ENCODE results near the gene C5orf34. TPM values are rescaled to one million over a fixed set of nuclear protein-coding genes. Genes with fewer than 3 reads are reported as not detected.

C5orf34 gene
- total RNA-seq, 1 experiment from 2014 or later: 9.4 TPM

- no peaks in the 10 kb centered on the region for H3K27me3 Mint-ChIP-seq (ENCODE audit: low read depth)
- ChIA-PET CTCF (no interaction called here), POLR2A (no interaction called here)
- H3K4me3 Mint-ChIP-seq: no peak overlapping the region
- no peak for TF ChIP-seq ATF1 (CRISPR knock-in tag; IDR thresholded peaks at IDR 0.05)
- TF ChIP-seq STAT6 (CRISPR knock-in tag; conservative IDR thresholded peaks at IDR 0.05; ENCODE audit: low read depth): no peak
- no peak for TF ChIP-seq TEAD4 (CRISPR knock-in tag; IDR thresholded peaks at IDR 0.05)
- TF ChIP-seq GTF2I (CRISPR knock-in tag; conservative IDR thresholded peaks at IDR 0.05): no peak
- TF ChIP-seq, protein P1, sequence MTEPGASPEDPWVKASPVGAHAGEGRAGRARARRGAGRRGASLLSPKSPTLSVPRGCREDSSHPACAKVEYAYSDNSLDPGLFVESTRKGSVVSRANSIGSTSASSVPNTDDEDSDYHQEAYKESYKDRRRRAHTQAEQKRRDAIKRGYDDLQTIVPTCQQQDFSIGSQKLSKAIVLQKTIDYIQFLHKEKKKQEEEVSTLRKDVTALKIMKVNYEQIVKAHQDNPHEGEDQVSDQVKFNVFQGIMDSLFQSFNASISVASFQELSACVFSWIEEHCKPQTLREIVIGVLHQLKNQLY (CRISPR knock-in tag; IDR thresholded peaks at IDR 0.05): no peak
- no peak for TF ChIP-seq ZBTB21 (CRISPR knock-in tag; IDR thresholded peaks at IDR 0.05; ENCODE audit: borderline replicate concordance)
- no peak for TF ChIP-seq PRDM15 (CRISPR knock-in tag; IDR thresholded peaks at IDR 0.05)
- no peak for TF ChIP-seq SP1 (CRISPR knock-in tag; conservative IDR thresholded peaks at IDR 0.05)
- no peak for TF ChIP-seq FOXK1 (CRISPR knock-in tag; IDR thresholded peaks at IDR 0.05)
- no peak for TF ChIP-seq KAT7 (CRISPR knock-in tag; IDR thresholded peaks at IDR 0.05; ENCODE audit: borderline replicate concordance)
- no peak for TF ChIP-seq CTCF (IDR thresholded peaks at IDR 0.05)
- TF ChIP-seq MXD4 (CRISPR knock-in tag; IDR thresholded peaks at IDR 0.05; ENCODE audit: borderline replicate concordance): no peak
- no peak for TF ChIP-seq ZNF219 (CRISPR knock-in tag; IDR thresholded peaks at IDR 0.05; ENCODE audit: borderline replicate concordance)
- DNase-seq (ENCODE audit: low spot score): no peak
- peaks cover 10% of the 10 kb centered on the region for H3K36me3 Mint-ChIP-seq
- H3K27ac Mint-ChIP-seq: no peak overlapping the region
- no peak for ATAC-seq
- no peaks in the 10 kb centered on the region for H3K4me1 Mint-ChIP-seq
- no peaks in the 10 kb centered on the region for H3K9me3 Mint-ChIP-seq
These were observed 23.6 kb downstream of the C5orf34 start for GRCh38 chr5:43491326-43491725.

GRCh38 chr5:43486353-43486752 is 28.6 kb downstream of the C5orf34 start:
- Mint-ChIP-seq H3K4me1 (peaks cover 9% of the 10 kb centered on the region), H3K27ac (no peak overlapping the region), H3K9me3 (no peaks in the 10 kb centered on the region), H3K27me3 (ENCODE audit: low read depth) (no peaks in the 10 kb centered on the region), H3K36me3 (peaks cover 4% of the 10 kb centered on the region), H3K4me3 (no peak overlapping the region)
- DNase-seq (ENCODE audit: low spot score): no peak
- CTCF ChIA-PET: no interaction called here
- no peak for ATAC-seq
- TF ChIP-seq ZNF671 (CRISPR knock-in tag; IDR thresholded peaks at IDR 0.05): no peak
- TF ChIP-seq ZNF532 (CRISPR knock-in tag; IDR thresholded peaks at IDR 0.05; ENCODE audit: borderline replicate concordance): no peak
- TF ChIP-seq PREB (CRISPR knock-in tag; IDR thresholded peaks at IDR 0.05; ENCODE audit: borderline replicate concordance): no peak
- no peak for TF ChIP-seq ZNF416 (CRISPR knock-in tag; IDR thresholded peaks at IDR 0.05)
- POLR2A ChIA-PET: no interaction called here
